NCI-H748 (cell line): Measurements from ENCODE around the gene PLEKHD1.
"Not testable (repeated sequence)": the region's sequence is repeated elsewhere in the genome, so short reads cannot be mapped to it uniquely, and the experiment has no call there.

ENCODE experiments used
- DNase-seq: peaks from one replicate; lab custom pipeline; 2025; ENCODE audit not compliant: unreplicated experiment; lab: John Stamatoyannopoulos, UW

The PLEKHD1 gene

GRCh38 chr14:69484444-69485314 is at the start of gene PLEKHD1:
TSS of gene PLEKHD1 (plus strand) at chr14:69484728. CDS start at chr14:69484966, 238 bp downstream.
- DNase-seq: peak; percentile 70

DNA sequence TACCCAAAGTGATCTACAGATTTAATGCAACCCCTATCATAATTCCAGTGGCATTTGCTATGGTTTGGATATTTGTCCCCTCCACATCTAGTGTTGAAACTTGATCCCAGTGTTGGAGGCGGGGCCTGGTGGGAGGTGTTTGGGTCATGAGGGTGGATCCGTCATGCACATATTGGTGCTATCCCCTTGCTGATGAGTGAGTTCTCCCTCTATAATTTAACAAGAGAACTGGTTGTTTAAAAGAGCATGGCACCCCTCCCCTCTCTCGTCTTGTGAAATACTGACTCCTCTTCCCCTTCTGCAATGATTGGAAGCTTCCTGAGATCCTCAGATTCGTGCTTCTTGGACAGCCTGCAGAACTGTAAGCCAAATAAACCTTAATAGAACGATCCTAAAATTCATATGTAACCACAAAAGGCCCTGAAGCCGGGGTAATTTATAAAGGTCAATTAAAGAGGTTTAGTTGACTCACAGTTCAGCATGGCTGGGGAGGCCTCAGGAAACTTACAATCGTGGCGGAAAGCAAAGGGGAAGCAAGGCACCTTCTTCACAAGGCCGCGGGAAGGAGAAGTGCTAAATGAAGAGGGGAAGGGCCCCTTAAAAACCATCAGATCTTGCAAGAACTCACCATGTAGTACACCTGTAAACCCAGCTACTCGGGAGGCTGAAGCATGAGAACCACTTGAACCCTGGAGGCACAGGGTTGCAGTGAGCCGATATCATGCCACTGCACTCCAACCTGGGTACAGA is 44.8 kb upstream of the PLEKHD1 start:
- no peak for DNase-seq

DNA sequence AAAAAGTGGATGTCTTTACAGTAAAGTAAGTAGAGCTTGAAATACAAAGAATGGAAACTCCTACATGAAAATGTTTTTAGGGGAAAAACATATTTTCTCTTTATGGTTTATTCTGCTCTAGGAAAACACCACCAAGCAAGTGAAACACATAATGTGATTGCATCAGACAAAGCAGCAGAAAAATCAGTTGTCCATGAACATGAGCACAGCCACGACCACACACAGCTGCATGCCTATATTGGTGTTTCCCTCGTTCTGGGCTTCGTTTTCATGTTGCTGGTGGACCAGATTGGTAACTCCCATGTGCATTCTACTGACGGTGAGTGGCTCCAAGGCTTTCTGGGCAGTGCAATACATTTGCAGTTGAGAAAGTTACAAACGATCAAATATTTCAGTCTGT is 42.6 kb upstream of the PLEKHD1 start:
- no peak for DNase-seq

DNA sequence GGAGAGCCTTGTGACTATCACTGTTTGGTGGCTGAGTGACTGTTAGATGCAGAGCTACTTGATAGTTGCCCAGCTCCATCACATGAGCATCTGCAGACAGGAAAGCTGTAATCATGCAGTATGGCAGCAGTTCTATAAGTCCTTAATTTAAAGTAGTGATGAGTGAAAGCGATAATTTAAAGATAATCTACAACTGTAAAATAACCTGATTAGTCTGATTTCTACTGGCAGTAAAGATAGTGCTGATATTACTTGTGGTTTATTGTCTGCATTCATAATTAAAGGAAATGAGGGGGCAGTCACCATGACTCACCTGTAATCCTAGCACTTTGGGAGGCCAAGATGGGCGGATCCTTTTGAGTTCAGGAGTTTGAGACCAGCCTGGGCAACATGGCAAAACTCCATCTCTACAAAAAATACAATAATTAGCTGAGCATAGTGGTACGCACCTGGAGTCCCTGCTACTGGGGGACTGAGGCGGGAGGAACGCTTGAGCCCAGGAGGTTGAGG is 41.2 kb upstream of the PLEKHD1 start:
- DNase-seq: no peak

GRCh38 chr14:69449216-69449615 is 35.3 kb upstream of the PLEKHD1 start:
- no peak for DNase-seq

- no peak for DNase-seq
Measured at GRCh38 chr14:69451941-69452340, 32.6 kb upstream of the PLEKHD1 start.

GRCh38 chr14:69458350-69458749 is 26.2 kb upstream of the PLEKHD1 start:
- DNase-seq: no peak

DNA sequence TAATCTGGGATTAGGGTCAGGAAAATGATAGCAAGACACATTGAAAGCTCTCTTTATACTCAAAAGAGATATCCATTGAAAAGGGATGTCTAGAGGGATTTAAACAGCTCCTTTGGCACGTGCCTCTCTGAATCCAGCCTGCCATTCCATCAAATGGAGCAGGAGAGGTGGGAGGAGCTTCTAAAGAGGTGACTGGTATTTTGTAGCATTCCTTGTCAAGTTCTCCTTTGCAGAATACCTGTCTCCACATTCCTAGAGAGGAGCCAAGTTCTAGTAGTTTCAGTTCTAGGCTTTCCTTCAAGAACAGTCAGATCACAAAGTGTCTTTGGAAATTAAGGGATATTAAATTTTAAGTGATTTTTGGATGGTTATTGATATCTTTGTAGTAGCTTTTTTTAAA is 25.4 kb upstream of the PLEKHD1 start:
- DNase-seq: no peak

GRCh38 chr14:69460093-69460701 is 24.3 kb upstream of the PLEKHD1 start:
- DNase-seq: peak; percentile 53

DNA sequence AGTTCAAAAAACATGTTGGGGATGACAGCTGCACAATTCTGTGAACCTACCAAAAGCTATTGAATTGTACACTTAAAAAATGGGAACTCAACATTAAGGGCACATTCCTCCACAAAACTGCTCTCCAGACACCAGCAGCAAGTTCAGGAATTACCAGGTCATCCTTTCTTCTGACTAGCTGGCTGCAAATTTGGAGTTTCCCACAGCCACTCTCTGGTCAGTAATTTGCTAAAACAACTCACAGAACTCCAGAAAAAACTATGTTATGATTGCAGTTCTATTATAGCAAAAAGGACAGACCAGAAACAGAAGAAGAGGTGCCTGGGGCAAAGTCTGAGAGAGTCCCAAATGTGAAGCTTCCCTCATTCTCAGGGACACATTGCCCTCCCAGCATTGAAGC is 20.1 kb upstream of the PLEKHD1 start:
- DNase-seq: no peak

DNA sequence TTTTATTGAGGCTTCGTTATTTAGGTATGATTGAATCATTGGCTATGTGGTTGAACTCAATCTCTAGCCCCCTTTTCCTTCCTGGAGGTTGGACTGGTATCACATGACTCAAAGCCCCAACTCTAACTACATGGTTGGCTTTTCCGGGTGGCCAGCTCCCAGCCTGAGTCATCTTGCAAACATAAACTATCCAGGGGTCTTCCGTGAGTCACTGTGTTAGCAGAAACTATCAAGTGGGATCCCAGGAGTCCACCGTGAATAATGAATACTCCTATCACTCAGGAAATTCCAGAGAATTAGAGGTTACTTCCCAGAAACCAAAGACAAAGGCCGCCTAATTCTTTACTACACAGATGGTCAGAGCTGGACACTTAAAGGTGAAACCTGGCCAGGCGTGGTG is 19.7 kb upstream of the PLEKHD1 start:
- no peak for DNase-seq

DNA sequence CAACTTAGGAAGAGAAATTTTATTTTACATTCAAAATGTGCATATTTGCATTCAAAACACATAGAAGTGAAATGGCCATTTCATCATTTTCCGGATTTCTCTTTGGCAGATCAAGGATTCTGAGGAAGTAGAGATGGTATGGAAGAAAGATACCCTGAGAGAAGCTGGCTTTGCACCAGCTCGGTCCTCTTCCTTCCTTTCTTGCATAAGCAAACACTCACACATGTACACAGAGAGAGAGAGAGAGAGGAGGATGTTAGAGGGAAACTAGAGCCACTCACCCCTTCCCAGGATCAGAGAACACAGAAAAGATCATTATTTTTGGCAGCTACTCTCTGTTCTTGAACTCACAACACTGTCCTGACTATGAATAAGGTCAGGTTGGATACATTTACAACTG is 15.6 kb upstream of the PLEKHD1 start:
- no peak for DNase-seq

DNA sequence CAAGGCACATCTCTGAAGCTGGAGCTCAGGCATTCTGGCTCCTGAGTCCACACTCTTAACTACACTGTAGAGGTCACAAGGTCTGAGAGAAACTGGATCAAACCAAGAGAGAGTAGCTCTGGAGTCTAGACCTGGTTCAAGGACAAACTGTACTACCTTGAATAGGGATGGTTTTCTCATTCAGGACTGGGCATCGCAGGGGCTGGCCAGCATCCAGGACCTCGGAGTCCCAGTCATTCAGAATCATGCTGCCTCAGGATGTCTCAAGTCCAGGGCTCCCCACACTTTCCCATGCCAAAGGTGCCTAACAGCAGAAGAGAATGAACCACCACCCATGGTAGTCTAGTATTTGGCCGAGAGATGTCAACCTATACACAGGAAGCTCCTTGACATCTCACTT is 13.1 kb upstream of the PLEKHD1 start:
- DNase-seq: no peak

DNA sequence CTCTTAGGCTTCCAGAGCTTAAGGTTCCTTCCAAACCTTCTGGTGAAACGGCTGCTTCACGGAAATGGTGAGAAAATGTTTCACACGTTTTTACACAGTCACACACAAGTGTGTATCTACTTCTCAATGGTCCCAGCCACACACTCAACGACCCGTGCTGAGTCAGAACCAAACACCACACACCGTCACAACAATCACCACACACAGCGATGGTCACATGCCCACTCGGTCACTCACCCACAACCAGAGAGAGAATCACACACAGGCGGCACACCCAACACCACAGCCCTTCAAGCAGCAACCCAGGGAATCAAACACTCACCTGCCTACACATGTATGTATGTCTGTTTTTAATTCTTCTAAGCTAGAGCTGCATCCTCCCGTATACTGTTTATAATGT is 12.6 kb upstream of the PLEKHD1 start:
- no peak for DNase-seq

DNA sequence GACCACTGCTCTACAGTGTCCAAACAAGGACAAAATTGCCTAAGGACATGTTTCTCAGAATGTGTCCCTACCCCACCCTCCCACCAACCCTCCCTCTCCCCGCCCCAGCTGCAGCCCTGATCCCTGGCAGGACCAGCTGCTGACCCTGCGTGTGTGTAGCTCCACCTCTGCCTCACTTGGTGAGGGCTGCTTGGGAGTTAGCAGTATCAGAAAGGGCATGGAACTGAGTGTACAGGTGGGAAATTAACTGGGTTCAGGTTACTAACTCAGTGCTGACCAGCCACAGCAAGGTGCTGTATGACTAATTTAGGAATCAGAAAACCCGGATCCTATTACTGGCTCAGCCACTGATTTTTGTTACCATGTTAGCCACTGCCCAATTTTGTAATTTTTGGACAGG is 11.3 kb upstream of the PLEKHD1 start:
- DNase-seq: no peak

DNA sequence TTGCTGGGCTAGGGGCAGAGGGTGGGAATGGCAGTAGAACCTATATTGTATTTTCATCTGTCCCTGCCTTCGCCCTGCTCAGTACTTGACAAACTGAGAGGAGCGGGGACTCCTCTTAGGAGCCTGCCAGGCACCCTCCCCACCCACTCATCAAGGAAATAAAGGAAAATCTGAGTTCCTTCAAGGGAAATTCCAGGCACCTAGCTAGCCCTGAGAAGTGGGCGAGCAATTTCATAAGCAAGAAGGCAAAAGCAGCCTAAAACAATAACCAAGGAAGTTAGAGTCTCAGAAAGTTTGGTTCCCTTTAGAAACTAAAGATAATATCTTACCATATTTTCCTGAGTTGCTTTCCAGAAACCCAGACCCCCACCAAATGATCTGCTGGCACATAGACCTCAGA is 10.6 kb upstream of the PLEKHD1 start:
- no peak for DNase-seq

DNA sequence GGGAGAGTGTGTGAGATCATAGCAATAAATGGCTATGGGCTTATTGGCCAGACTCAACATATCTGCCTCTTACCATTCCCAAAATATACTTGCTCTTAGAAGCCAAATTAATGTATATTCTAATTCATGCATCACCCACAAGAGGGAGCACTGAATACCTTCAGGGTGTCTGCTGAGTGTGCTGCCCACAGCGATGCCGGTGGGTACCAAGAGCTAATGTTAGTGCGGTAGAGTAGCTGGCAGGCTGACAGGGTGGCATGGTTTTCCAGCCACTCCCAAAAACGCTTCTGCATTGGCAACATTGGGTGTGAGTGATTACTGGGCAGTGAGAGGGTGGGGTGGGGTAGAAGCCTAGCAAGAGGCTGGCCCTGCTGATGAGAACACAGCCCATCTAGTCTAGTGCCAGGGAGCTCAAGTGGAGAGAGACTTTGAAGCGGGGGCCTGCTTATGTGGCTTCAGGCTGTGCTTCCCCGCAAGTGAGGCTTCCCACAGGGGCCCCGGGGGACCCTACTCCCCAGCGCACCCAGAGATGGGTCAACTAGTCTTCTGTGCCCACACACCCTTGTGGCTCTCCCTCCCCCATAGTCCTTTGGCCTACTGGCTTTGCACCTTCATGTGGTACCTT is 9.2 kb upstream of the PLEKHD1 start:
- DNase-seq: peak; percentile 47

DNA sequence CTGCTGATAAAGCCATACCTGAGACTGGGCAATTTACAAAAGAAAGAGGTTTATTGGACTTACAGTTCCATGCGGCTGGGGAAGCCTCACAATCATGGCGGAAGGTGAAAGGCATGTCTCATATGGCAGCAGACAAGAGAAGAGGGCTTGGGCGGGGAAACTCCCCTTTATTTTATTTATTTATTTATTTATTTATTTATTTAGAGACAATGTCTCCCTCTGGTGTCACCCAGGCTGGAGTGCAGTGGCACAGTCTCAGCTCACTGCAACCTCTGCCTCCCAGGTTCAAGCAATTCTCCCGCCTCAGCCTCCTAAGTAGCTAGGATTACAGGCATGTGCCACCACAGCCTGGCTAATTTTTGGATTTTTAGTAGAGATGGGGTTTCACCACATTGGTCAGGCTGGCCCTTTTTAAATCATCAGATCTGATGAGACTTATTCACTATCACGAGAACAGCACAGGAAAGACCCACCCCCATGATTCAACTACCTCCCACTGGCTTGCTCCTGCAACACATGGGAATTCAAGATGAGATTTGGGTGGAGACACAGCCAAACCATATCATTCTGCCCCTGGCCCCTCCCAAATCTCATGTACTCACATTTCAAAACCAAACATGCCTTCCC is 7.6 kb upstream of the PLEKHD1 start:
- not testable (repeated sequence) for DNase-seq

GRCh38 chr14:69478055-69478454 is 6.5 kb upstream of the PLEKHD1 start:
- not testable (repeated sequence) for DNase-seq

- DNase-seq: no peak
Measured at GRCh38 chr14:69479696-69480095, 4.8 kb upstream of the PLEKHD1 start.

- no peak for DNase-seq
Measured at GRCh38 chr14:69480136-69480535, 4.4 kb upstream of the PLEKHD1 start.
